Activated B cell treated with CpG ODN at 0.5 μM for 24 hours (primary cell): ENCODE measurements around the gene NPAS1. TPM values are rescaled to one million over a fixed set of nuclear protein-coding genes. Genes with fewer than 3 reads are reported as not detected.

Experiments used
- ATAC-seq: fragments of 200-7000 bp; cut with Tn5 transposase; one replicate; pipeline ENCODE4 v1.10.0; 2021; ENCODE audit warnings: low read depth, mild to moderate bottlenecking, moderate library complexity
- CTCF ChIA-PET: fragments of 350-600 bp; sonication (Branson Sonifier 250); formaldehyde crosslinking; loops from one replicate; lab custom pipeline; 2021; ENCODE audit warnings: antibody characterized with exemption; lab: Charles Lee
- POLR2A ChIA-PET: fragments of 350-600 bp; sonication (Branson Sonifier 250); formaldehyde crosslinking; loops from one replicate; lab custom pipeline; 2021; ENCODE audit warnings: antibody characterized with exemption; lab: Charles Lee
- DNase-seq: peaks from one replicate; pipeline ENCODE4 v3.0.0; 2022
- H3K27ac Mint-ChIP-seq: one replicate; pipeline ENCODE4 v1.8.0; 2020; ENCODE audit warnings: mixed read lengths
- H3K27me3 Mint-ChIP-seq: one replicate; pipeline ENCODE4 v1.8.0; 2021; ENCODE audit warnings: mixed read lengths
- H3K36me3 Mint-ChIP-seq: one replicate; pipeline ENCODE4 v1.8.0; 2021; ENCODE audit warnings: low read depth, mixed read lengths
- H3K4me1 Mint-ChIP-seq: one replicate; pipeline ENCODE4 v1.8.0; 2021; ENCODE audit warnings: mixed read lengths
- H3K4me3 Mint-ChIP-seq: one replicate; pipeline ENCODE4 v1.8.0; 2020; ENCODE audit warnings: mild to moderate bottlenecking, mixed read lengths
- H3K9me3 Mint-ChIP-seq: one replicate; pipeline ENCODE4 v1.8.0; 2020; ENCODE audit warnings: mixed read lengths
- CTCF ChIP-seq: fragments of 200-600 bp; IDR thresholded peaks from one replicate; pipeline ENCODE4 v1.8.0; 2022; ENCODE audit warnings: antibody characterized with exemption, mild to moderate bottlenecking
- intact Hi-C: fragments of 100-400 bp; cut with micrococcal nuclease; formaldehyde crosslinking; loops from one replicate; pipeline ENCODE4 v1.15.1; 2024
- total RNA-seq: library from RNA; stranded (reverse); gene quantifications from 2 replicates; pipeline ENCODE4 v1.2.3, GENCODE V29; 2022

NPAS1 gene
- total RNA-seq, 1 donor from 2014 or later, result 0.40 TPM

- H3K36me3 Mint-ChIP-seq, result peaks cover 69% of the 10 kb centered on the region
- POLR2A ChIA-PET, result interaction anchor here (0.6 to 6.0 kb wide), 3 partner anchors 16 to 43 kb away, joined by 3 to 97 read pairs (median 4); partner anchors contain the start of gene ZC3H4
- intact Hi-C loops, result no loop called here
- peaks cover 37% of the 10 kb centered on the region for H3K4me1 Mint-ChIP-seq
- CTCF ChIA-PET, result interaction anchor here (1.2 to 1.7 kb wide), 2 partner anchors 14 to 32 kb away, joined by 5 to 6 read pairs; no protein-coding TSS in a partner anchor
- no peak for DNase-seq
- no peaks in the 10 kb centered on the region for H3K27me3 Mint-ChIP-seq
- H3K9me3 Mint-ChIP-seq, result no peaks in the 10 kb centered on the region
- no peak for ATAC-seq
- H3K4me3 Mint-ChIP-seq, result no peak overlapping the region
- no peak for TF ChIP-seq CTCF
- peak overlapping the region; percentile 68 for H3K27ac Mint-ChIP-seq
Measured at GRCh38 chr19:47093254-47093653, 73.6 kb downstream of the NPAS1 start.

- ATAC-seq (peak; percentile 94), DNase-seq (no peak)
- TF ChIP-seq CTCF, result no peak
- Mint-ChIP-seq H3K4me3 (peak overlapping the region; percentile 16), H3K4me1 (peaks cover 41% of the 10 kb centered on the region), H3K36me3 (peaks cover 66% of the 10 kb centered on the region), H3K27me3 (no peaks in the 10 kb centered on the region), H3K9me3 (no peaks in the 10 kb centered on the region), H3K27ac (peak overlapping the region; percentile 68)
- intact Hi-C loops, result loop anchor here (1.0 kb wide), 1 partner anchor 16 kb away; no protein-coding TSS in a partner anchor
- ChIA-PET CTCF (interaction anchor here (1.2 to 1.7 kb wide), 2 partner anchors 14 to 32 kb away, joined by 5 to 6 read pairs; no protein-coding TSS in a partner anchor), POLR2A (interaction anchor here (0.6 to 6.0 kb wide), 3 partner anchors 15 to 43 kb away, joined by 3 to 97 read pairs (median 4); partner anchors contain the start of gene ZC3H4)
Measured at GRCh38 chr19:47093841-47094240, 74.2 kb downstream of the NPAS1 start.

- Mint-ChIP-seq H3K9me3 (no peaks in the 10 kb centered on the region), H3K4me1 (peaks cover 44% of the 10 kb centered on the region), H3K27ac (peak overlapping the region; percentile 68), H3K36me3 (peaks cover 61% of the 10 kb centered on the region), H3K4me3 (peak overlapping the region; percentile 55), H3K27me3 (no peaks in the 10 kb centered on the region)
- ChIA-PET POLR2A (interaction anchor here (0.6 to 6.0 kb wide), 3 partner anchors 12 to 31 kb away, joined by 6 to 97 read pairs (median 7); partner anchors contain the start of gene ZC3H4), CTCF (interaction anchor here (1.3 to 1.7 kb wide), 2 partner anchors 15 to 31 kb away, joined by 4 to 5 read pairs; no protein-coding TSS in a partner anchor)
- TF ChIP-seq CTCF, result no peak
- DNase-seq, result no peak
- intact Hi-C loops, result loop anchor here (1.0 kb wide), 1 partner anchor 15 kb away; no protein-coding TSS in a partner anchor
- no peak for ATAC-seq
Measured at GRCh38 chr19:47094557-47095475, 75.2 kb downstream of the NPAS1 start.

Other genes starting within 250 kb of the NPAS1 start
- 70.7 and 77.9 TPM in 2 replicates for gene SLC1A5, start 231.2 kb upstream of the NPAS1 start, total RNA-seq
- 74.7 and 81.3 TPM in 2 replicates for gene AP2S1, start 169.0 kb upstream of the NPAS1 start, total RNA-seq
- gene ARHGAP35, start 158.8 kb upstream of the NPAS1 start, total RNA-seq, result 20.3 and 25.6 TPM in 2 replicates
- 32.0 and 32.4 TPM in 2 replicates for gene TMEM160, start 28.8 kb downstream of the NPAS1 start, total RNA-seq
- 83.8 and 89.1 TPM in 2 replicates for gene ZC3H4, start 93.9 kb downstream of the NPAS1 start, total RNA-seq
- gene SAE1, start 111.0 kb downstream of the NPAS1 start, total RNA-seq, result 64.5 and 67.4 TPM in 2 replicates
- gene BBC3, start 211.4 kb downstream of the NPAS1 start, total RNA-seq, result 7.0 and 11.5 TPM in 2 replicates
- 43.7 and 47.1 TPM in 2 replicates for gene CCDC9, start 236.7 kb downstream of the NPAS1 start, total RNA-seq